Stimulated activated CD4-positive, alpha-beta T cell treated with anti-CD3 and anti-CD28 coated beads, Interleukin-12 subunit alpha, Interleukin-12 subunit beta, amount 100 ng/mL, for 4 hours (primary cell): ENCODE data around the gene CDCP2.

Source experiments
- DNase-seq: peaks from one replicate; pipeline ENCODE4 v3.0.0-alpha.2; 2020

CDCP2 gene

DNA sequence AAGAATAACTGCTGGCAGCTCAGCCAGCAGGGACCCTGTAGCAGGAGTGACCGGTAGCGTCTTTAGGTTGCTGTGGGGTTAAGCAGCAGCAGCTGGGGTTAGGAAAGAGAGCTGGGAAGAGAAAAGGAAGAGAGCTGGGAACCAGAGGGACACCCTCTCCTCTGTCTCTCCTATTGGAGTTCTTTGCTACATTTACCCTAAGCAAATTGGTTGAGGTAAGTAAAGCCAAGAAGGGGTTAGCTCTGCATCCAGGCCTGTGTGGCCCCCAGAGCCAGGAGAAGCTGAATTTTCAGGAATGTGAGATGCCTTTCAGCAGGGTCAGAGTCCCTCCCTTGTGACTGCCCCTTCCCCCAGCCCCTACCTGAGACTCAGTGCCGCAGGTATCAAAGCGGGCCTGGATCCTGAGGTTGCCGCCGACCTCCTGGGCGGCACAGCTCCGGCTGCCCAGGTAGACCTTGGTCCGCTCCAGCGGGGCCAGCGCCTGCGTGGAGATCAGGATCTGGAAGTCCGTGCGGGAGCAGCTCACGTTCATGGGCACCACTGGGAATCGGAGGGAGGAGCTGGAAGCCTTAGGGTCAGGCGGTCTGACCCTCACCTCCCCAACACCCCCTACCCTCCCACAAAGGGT, 16.4 kb downstream of the CDCP2 start:
- DNase-seq: no peak

DNA sequence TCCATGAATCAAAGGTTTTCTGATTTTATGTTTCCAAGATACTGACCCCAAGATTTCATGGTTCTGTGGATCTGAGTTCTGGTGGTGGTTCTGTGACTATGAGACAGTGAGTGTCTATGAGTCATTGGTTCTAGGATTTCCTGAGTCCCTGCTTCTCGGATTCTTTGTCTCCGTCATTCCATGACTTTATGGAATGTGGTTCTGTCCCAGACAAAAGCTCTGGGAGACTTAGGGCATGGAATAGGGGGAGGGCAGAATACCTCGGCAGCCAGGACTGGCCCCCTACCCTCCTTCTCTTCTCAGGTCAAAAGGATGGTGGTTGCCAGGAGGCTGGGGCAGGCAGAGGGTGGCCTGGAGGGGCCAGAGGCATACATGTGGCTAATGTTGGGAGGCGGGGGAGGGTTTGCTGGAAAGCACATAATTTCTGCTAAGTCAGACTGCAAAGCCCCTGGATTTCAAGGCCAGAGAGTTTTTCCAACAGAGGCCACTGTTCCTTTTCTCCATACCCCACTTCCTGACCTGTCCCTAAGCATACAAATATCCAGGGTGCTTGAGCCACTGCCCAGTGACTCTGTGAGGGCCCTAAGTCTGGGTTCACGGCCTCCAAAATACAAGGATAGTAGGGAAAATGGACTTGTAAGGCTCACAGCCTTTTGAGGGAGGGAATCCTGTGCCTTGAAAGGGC, 17.2 kb downstream of the CDCP2 start:
- DNase-seq: no peak

DNA sequence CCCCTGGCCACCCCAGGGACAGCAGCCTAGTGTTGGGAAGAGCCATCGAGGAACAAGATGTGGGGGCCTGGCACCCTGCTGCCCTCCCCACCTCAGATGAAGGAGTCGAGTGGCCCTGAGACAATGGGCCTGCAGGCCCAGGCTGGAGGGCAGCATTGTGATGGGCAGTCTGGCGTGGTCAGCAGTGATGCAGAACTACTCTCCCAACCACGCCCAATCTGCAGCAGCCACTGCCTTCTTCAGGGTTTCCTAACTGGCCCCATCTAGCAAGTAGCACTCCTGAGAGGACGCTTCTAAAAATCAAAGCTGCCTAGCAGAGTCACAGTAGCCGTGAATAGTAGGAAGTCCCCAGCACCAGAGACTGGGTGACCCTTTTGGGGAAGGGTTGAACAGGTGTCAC, 18.5 kb downstream of the CDCP2 start:
- no peak for DNase-seq

DNA sequence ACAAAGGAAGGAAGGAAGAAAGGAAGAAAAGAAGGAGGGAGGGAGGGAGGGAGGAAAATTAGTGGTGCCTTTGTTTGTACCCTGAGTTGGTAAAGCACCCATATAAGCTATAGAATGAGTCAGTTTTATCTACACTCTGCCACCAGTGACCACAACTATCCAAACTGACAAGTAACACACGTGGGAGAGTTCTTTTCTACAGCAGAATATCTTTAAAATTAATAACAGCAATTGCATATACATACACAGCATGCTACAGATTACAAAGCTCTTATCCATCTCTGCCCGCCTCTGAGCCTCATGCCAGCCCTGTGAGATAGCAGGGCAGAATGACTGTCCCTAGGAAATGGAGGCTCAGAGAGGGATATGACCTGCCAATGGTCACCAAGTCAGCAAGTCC, 20.3 kb downstream of the CDCP2 start:
- DNase-seq: no peak

DNA sequence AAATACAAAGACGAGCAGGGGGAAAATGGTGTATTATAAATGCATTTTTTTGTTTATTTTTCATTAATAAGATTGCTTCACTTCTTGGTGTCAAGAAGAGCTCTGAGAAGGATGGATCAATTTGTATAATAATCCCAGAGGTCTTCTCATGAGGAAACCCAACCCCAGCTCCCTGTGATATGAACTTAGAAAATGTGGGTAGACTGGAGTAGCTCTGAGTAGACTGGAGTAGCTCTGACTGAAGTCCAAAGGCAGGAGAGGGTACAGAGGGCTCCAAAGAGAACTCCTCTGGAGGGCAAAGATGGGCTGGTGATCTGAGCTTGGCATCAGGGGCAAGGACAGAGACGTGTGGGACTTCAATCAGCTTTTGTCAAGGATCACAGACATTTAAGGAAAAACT, 21.4 kb downstream of the CDCP2 start:
- DNase-seq: no peak

DNA sequence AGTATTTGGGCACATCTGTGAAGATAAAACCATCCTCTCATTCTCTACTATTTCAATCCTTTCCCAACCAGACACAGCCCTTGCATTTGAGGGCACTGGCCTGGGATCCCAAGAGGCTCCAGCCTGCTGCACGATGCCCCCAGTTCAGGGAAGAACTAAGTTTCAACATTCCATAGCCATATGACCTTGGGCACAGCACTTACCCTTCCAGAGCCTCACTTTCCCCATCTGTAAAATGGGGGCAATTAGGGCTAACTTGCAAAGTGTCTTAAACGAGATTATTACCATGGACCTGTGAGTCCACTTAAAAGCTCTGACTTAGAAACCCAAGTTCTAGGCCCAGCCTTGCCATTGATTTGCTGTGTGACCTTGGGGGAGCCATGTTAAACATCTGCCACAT, 22.9 kb downstream of the CDCP2 start:
- no peak for DNase-seq

DNA sequence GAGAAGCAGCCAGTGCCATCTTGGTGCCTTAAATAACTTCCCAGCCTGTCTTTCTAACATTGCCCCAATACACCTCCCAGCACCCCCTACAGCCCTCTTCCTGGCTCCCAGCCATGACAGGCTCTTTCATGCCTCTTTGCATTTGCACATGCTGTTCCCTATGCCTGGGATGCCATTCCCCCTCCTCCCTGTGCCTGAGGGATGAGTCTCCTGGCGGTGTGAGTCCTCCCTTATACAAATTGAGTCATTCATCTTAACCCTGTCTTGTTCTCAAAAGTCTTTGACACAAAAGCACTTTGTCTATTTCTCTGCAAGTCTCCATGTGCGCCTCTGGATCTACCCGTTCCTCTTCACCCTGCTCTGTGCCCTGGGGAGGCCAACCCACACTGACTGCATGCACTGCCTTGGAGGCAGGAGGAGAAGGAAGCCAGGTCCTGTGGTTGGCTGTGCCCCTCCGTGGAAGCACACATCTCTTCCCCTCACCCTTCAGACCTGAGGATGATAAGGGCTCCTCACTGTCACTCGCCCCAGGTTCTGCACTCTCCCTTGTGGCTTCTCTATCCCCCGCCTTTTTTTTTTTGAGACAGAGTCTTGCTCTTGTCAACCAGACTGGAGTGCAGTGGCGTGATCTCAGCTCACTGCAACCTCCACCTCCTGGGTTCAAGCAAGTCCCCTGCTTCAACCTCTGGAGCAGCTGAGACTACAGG, 25.1 kb downstream of the CDCP2 start:
- no peak for DNase-seq

DNA sequence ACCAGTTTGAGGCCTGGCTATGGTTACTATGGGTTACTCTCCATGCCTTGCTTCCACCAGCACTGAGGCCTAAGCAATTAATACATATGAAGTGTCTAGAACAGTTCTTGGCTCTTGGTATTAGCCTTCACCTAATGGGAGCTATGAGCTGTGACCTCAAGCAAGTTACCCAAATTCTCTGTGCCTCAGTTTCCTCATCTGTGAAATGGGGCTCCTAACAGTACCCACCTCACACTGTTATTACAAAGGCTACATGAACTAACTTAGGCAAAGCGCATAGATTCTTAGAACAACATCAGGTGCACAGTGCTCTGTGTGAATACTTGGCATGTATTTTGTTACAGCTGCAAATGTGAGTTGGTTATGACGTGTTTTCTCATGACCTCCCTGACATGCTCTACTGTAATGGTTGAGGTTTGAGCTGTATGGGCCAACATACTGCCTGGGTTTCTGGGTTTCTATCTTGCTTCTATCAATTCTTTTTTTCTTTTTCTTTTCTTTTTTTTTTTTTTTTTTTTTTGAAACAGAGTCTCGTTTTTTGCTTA, 26.5 kb downstream of the CDCP2 start:
- DNase-seq: no peak

DNA sequence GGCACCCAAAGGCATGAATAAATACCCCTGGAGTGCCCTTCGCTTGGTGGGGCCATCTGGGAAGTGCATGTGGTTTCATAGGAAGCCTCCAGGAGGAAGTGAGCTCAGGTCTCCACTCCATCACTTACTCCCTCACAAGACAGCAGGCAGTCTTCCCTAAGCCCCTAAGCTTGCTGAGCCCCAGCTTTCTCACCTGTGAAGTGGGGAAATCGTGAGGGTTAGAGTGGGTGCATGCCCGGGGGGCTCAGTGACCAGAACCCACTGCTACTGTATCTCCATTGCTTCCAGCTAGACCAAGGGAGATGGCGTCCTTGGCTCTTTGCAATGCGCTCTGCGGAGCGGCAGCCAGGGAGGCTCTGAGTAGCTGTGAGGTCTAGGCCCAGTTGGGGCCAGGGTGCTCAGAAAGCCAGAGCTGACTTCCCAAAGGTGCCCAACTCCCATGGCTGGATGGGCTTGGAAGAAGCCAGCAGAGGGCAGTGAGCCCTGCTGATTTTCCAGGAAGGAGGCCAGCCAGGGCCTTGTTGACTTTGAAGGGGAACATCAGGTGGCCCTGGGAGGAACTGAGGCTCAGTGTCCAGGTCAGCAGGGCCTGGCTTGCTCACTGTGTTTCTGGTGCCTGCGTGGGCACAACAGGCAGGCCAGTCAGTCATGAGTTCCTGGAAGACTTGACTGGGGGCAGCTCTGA, 27.3 kb downstream of the CDCP2 start:
- DNase-seq: no peak

DNA sequence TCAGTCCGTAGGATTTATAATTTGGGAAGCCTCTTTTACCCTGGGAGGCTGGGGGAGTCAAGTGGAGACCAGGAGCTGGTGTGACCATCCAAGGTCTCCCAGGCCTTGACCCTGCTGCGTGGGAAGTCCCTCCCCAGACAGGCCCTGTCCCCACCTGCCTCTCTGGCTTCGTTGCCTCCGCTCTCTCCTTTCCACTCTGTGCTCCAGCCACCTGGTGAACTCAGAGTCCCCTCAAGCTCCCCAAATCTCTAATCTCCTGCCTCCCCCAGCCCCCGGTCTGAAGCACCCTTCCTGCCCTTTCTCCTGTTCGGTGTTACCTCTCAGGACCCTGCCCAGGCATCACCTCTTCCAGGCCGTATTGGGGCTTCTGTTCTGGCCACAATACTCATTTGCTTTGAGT, 27.9 kb downstream of the CDCP2 start:
- DNase-seq: no peak

DNA sequence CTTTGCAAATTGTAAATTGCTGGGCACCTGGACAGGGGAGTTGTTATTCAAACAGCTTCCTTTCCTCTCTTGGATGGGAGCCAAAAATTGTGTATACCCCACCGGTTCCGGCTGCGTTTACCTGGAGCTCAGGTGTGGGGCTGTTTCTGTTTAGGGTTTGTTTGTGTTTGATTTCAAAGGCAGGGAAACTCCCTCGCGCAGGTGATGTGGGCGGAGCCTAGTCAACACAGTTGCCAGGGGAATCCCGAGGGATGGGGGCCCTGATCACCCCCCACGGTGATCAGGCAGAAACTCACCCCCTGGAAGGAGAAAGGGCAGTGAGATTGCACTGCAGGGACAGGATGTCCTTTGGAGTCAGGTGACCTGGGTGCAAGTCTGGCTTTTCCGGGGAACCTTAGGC, 28.3 kb downstream of the CDCP2 start:
- no peak for DNase-seq

DNA sequence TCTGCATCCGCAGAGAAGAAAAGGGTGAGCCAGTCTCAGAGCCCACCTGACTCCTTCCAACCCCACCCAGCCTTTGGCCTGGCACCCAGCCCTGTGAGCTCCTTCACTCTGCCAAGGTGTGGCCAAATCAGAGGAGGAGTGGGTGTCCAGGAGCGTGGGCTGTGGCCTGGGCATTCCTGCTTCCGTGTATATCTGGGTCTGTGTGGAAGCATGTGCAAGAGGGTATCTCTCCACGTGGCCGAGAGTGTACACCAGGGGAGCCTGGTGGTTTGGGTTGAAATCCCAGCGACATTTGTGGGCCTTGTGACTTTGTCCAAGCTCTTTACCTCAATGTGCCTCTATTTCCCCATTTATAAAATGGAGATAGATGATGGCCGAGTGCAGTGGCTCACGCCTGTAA, 29.8 kb downstream of the CDCP2 start:
- no peak for DNase-seq

DNA sequence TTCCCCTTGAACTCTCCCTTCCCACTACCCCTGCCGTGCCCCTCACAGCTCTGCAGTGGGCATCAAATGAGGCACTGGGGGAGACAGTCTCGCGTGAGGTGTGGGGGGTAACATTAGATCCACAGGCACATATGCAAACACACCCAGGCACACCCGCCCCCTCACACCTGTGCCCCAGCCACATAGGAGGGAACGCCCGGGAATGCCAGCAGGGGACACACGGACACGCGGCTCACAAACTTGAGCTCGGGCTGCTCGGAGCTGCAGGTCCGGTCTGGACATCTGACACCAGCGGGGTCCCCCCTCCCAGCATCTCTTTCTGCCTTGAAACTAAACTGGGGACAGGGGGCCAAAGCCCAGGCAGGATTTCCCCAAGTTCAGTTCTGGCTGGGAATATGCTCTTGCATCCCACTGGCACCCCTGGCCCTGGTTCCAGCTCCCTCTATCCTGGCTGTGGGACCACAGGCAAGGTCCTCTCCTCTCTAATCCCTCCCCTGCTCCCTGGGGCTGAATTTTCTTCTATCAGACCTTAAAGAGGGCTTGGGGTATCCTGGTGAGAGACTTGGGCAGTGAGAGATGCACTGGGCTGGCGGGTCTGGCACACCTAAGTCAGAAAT, 30.6 kb downstream of the CDCP2 start:
- DNase-seq: no peak

DNA sequence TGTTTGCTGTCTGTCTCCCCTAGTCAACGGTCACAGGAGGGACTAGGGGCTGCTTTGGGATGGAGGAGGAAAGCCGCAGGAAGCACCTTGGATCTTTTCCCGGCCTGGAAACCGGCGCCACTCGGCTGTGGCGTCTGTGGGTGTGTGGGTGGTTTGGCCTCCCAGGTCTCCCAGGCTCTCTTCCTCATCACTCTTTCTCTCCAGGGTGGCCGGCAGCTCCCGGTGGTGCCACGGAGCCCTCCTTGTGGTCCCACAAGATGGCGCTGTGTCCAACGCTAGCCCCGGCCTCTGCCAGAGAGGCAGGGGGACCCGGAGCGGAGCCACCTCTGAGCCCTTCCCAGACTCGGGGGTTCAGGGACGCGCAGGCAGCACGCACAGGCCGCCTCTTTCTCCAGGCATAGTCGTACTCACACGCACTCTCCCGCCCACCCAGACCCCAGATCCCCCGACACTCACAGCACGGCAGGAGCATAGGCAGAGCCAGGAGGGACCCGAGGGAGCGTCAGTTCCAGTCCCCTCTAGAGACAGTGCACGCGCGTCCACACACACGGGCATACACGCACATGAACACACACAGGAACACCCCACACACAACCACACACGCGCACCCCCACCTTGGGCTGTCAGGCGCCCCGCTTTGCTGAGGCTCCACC, 31.2 kb downstream of the CDCP2 start:
- peak; percentile 64 for DNase-seq

DNA sequence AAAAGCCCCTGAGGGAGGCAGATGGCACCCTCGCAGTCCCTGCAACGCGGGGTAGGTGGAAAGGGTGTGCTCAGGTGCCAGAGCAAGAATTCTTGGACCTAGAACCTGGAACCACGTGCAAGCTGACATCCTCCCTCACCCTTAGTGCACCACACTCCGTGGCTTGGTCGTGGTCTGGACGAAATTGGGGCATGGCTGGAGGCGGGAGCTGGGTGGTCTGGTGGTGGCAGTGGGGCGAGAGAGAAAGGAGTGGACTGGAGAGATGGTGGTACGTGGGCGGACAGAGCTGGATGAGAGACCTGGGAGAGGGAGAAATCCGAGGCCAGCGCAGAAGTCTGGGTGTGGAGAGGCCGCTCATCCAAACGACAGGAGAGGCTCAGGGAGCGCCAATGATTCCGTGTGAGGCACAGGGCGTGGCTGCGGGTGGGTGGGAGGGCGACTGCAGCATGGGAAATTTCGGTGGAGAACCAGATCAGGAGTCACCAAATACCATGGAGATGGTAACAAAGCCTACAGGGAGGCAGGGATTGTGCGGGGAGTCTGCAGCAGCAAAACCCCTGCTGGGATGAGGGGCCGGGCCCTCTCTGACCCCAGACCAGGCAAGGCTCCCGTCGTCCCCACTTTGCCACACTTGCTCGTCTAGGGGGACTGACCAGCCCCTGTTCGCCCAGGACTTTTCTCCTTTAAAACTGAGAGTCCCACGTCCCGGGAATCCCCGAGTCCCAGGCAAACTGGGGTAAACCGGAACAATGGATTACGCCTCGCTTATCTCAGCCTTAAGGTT, 31.9 kb downstream of the CDCP2 start:
- no peak for DNase-seq

DNA sequence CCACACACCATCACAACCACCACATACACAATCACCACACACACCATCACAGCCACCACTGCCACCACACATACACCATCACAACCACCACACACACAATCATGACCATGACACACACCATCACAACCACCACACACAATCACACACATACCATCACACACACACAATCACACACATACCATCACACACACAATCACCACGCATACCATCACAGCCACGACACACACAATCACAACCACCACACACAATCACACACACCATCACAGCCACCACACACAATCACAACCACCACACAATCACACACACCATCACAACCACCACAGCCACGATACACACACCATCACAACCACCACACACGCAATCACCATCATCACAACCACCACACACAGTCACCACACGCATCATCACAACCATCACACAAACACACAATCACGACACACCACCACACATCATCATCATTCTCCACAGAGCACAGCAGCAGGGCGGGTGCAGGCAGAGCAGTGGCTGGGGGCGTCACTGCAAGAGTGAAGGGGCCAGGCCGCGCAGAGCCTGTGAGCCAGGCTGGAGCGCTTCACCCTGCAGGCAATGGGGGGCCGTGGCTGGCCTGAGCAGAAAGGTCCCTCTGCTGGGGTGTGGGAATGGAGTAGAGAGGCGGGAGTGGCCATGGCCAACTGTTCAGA, 32.6 kb downstream of the CDCP2 start:
- DNase-seq: no peak

DNA sequence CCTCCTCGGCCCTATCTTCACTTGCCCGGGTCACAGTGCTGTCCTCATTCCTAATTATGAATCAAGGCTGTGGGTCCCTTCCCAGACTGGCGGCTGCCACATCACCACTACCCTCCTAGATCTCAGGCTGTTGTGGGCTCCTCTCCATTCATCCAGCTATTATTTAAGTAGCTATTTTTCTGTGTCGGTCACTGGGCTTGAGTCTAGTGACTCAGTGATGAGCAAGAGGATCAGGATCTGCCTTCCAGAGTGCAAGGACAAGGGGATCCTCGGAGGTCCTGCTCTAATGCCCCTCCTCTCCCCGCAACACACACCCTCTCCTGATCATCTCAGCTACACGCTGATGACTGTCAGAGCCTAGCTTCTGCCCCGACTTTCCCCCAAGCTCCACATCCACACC, 34.1 kb downstream of the CDCP2 start:
- no peak for DNase-seq

DNA sequence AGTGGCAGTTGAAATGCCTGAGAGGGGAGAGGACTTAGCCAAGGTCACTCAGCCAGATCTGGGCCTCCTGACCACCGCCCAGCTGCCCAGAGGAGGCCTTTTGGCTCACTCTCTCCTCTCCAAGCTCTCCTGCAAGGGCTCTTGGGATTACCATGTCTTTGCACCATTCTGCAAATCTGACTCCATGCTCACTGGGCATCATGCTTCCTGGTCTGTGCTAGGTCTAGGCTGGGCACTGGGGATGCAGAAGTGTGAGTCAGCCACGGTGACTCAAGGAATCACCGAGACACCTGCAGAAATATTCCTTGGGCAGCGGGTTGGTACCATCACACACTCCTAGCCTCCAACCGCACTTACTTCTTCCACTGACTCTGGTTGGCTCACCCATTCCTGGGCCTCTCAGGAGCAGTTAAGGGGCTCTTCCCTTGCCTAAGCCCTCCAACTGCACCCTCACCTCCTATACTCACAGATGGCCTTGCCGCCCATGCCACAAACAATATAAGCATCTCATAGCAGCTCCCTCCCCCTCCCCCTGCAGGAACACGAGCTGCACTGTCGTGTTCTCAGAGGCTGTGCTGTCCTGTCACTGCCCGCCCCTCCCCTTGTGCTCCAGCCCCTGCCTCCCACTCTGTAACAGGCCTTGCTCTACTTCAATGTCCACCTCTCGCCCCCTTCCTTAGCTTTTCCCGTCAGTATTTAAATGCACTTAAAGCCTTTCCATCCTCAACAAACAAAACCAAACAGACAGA, 34.8 kb downstream of the CDCP2 start:
- no peak for DNase-seq

DNA sequence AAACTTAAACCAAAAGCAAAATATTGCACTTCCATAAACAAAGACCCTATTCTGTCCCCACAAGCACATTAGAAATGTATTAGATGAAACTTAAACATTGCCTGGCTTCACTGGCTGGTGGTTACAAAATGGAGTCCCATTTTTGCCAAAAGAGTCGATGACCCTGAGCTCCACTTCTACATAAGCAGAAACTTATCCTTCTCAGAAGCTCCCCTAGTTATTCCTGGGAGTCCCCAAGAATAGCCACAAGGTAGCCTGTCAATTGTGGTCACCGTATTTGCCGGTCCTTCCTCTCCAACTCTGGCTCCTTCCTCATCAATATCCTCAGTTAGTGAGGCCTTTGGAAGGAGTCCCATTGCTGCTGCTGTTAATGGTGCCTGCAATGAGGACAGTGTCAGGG, 37.3 kb downstream of the CDCP2 start:
- no peak for DNase-seq

DNA sequence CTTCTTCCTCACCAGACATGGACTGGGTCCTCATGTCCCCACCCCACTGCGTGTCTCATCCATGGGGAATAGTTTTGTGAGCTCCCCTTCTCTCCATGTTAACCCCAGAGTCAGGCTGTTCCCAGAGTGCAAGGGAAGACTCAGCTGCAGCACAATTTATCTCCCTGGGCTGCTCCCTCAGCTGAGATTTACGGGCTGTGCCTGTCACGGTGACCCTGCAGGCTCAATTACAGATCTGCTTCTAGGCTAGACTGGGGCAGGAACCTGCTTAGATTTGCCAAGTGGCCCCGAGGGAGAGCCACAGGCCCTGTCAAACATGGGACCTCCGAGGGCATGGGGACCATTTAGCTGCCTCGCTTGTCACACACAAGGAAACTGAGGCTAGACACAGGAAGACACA, 37.8 kb downstream of the CDCP2 start:
- no peak for DNase-seq
